ENCODE data around the gene ALOX5AP.

The ALOX5AP gene

GRCh38 chr13:30727491-30728355 lies 7.6 kb upstream of the ALOX5AP start:
- no peaks in the 10 kb centered on the region for H3K9me3 ChIP-seq (replicated peaks; ENCODE audit: insufficient read depth, low read length)
- no peaks in the 10 kb centered on the region for H3K36me3 ChIP-seq (replicated peaks; ENCODE audit: insufficient read depth, low read length)
- no peak overlapping the region for H3K4me2 ChIP-seq (ENCODE audit: low read depth, low read length)
- no peak for DNase-seq
- H3K79me2 ChIP-seq (ENCODE audit: low read length), result no peaks in the 10 kb centered on the region
- H4K20me1 ChIP-seq (ENCODE audit: insufficient read depth, low read length), result no peaks in the 10 kb centered on the region
- no peak overlapping the region for H3K4me3 ChIP-seq (ENCODE audit: low read length)
- TF ChIP-seq EZH2 (optimal IDR thresholded peaks at IDR 0.05; ENCODE audit: low read depth, low read length), result no peak
- no peak for TF ChIP-seq EZH2phosphoT487 (IDR thresholded peaks at IDR 0.05; ENCODE audit: low read length)
- TF ChIP-seq, protein P1, sequence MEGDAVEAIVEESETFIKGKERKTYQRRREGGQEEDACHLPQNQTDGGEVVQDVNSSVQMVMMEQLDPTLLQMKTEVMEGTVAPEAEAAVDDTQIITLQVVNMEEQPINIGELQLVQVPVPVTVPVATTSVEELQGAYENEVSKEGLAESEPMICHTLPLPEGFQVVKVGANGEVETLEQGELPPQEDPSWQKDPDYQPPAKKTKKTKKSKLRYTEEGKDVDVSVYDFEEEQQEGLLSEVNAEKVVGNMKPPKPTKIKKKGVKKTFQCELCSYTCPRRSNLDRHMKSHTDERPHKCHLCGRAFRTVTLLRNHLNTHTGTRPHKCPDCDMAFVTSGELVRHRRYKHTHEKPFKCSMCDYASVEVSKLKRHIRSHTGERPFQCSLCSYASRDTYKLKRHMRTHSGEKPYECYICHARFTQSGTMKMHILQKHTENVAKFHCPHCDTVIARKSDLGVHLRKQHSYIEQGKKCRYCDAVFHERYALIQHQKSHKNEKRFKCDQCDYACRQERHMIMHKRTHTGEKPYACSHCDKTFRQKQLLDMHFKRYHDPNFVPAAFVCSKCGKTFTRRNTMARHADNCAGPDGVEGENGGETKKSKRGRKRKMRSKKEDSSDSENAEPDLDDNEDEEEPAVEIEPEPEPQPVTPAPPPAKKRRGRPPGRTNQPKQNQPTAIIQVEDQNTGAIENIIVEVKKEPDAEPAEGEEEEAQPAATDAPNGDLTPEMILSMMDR (IDR thresholded peaks at IDR 0.05; ENCODE audit: low read length), result no peak
- no peak overlapping the region for H3K9ac ChIP-seq (ENCODE audit: low read length)
- H2AFZ ChIP-seq (ENCODE audit: low read length), result no peak overlapping the region
- no peaks in the 10 kb centered on the region for H3K4me1 ChIP-seq (ENCODE audit: low read length)
- no peak overlapping the region for H3K27ac ChIP-seq (ENCODE audit: low read length)
- H3F3A ChIP-seq (ENCODE audit: insufficient read depth, low read length), result no peaks in the 10 kb centered on the region
- no peaks in the 10 kb centered on the region for H3K27me3 ChIP-seq (replicated peaks; ENCODE audit: insufficient read depth, low read length)
- no peaks in the 10 kb centered on the region for H3K9me2 ChIP-seq (replicated peaks; ENCODE audit: insufficient read depth, low read length)

DNA sequence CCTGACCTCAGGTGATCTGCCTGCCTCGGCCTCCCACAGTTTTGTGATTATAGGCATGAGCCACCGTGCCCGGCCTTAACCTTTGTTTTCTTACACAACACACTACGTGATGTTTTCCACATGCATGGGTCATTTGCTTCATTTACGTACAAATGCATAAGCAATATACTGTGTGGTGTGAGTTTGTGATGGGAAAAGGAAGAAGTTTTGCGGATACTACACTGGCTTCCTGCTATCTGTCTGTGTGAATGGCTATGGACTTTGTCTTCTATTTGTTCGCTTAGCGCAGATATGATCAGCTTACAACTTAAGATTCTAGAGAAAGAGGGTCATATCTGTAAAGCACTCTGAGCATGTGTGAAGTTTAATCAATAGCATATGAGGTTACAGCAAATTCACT lies 5.5 kb upstream of the ALOX5AP start:
- H3K27me3 ChIP-seq (replicated peaks; ENCODE audit: insufficient read depth, low read length), result no peaks in the 10 kb centered on the region
- no peaks in the 10 kb centered on the region for H3K36me3 ChIP-seq (replicated peaks; ENCODE audit: insufficient read depth, low read length)
- H3F3A ChIP-seq (ENCODE audit: insufficient read depth, low read length), result no peaks in the 10 kb centered on the region
- peaks cover 7% of the 10 kb centered on the region for H3K4me1 ChIP-seq (ENCODE audit: low read length)
- H3K4me2 ChIP-seq (ENCODE audit: low read depth, low read length), result no peak overlapping the region
- H2AFZ ChIP-seq (ENCODE audit: low read length), result no peak overlapping the region
- DNase-seq, result no peak
- no peaks in the 10 kb centered on the region for H3K9me2 ChIP-seq (replicated peaks; ENCODE audit: insufficient read depth, low read length)
- H3K27ac ChIP-seq (ENCODE audit: low read length), result no peak overlapping the region
- H3K9me3 ChIP-seq (replicated peaks; ENCODE audit: insufficient read depth, low read length), result no peaks in the 10 kb centered on the region
- H4K20me1 ChIP-seq (ENCODE audit: insufficient read depth, low read length), result no peaks in the 10 kb centered on the region
- TF ChIP-seq, protein P1 (IDR thresholded peaks at IDR 0.05; ENCODE audit: low read length), result no peak
- TF ChIP-seq EZH2 (optimal IDR thresholded peaks at IDR 0.05; ENCODE audit: low read depth, low read length) (no peak), EZH2phosphoT487 (IDR thresholded peaks at IDR 0.05; ENCODE audit: low read length) (no peak)
- no peaks in the 10 kb centered on the region for H3K79me2 ChIP-seq (ENCODE audit: low read length)
- H3K9ac ChIP-seq (ENCODE audit: low read length), result no peak overlapping the region
- H3K4me3 ChIP-seq (ENCODE audit: low read length), result no peak overlapping the region

DNA sequence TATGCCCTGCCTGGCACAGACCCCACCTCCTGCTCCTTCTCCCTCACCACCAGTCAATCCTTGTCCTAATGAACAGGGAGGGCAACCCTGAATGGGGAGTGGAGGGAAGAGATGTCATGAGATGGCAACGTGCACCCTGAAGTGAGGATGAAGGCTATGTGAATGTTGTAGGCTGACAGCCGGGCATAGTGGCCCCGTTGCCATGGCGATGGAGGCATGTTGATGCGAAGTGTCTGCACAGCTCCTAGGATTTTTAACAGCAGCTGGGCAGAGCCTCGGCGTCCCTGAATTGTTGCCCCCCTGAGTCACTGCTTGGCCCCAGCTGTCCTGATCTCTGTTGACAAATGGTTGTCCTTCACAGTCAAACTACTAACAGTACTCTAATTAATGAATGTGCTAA lies 4.8 kb upstream of the ALOX5AP start:
- Histone ChIP-seq H3K27me3 (replicated peaks; ENCODE audit: insufficient read depth, low read length) (no peaks in the 10 kb centered on the region), H3K4me1 (ENCODE audit: low read length) (peaks cover 13% of the 10 kb centered on the region), H3K9me2 (replicated peaks; ENCODE audit: insufficient read depth, low read length) (no peaks in the 10 kb centered on the region), H4K20me1 (ENCODE audit: insufficient read depth, low read length) (no peaks in the 10 kb centered on the region), H3K4me2 (ENCODE audit: low read depth, low read length) (no peak overlapping the region), H3K4me3 (ENCODE audit: low read length) (no peak overlapping the region), H3K9ac (ENCODE audit: low read length) (no peak overlapping the region), H2AFZ (ENCODE audit: low read length) (no peak overlapping the region), H3F3A (ENCODE audit: insufficient read depth, low read length) (no peaks in the 10 kb centered on the region; the same call in 1 of the 2 replicates), H3K9me3 (replicated peaks; ENCODE audit: insufficient read depth, low read length) (no peaks in the 10 kb centered on the region), H3K36me3 (replicated peaks; ENCODE audit: insufficient read depth, low read length) (no peaks in the 10 kb centered on the region), H3K79me2 (ENCODE audit: low read length) (no peaks in the 10 kb centered on the region), H3K27ac (ENCODE audit: low read length) (no peak overlapping the region)
- DNase-seq, result no peak
- no peak for TF ChIP-seq EZH2 (optimal IDR thresholded peaks at IDR 0.05; ENCODE audit: low read depth, low read length)
- TF ChIP-seq EZH2phosphoT487 (IDR thresholded peaks at IDR 0.05; ENCODE audit: low read length), result no peak
- TF ChIP-seq, protein P1 (IDR thresholded peaks at IDR 0.05; ENCODE audit: low read length), result no peak

Data from MM.1S (cell line).